Measurements from ENCODE around the gene PRKN. TPM values are rescaled to one million over a fixed set of nuclear protein-coding genes. Genes with fewer than 3 reads are reported as not detected.

Gene PRKN
- total and polyA plus RNA-seq, 9 donors, result 3.0 to 15.0 (median 9.2) TPM

- WGBS, 3 donors, result 79 to 89% (median 86%) methylated on average over 4 of the region's 4 CpGs
- TF ChIP-seq EP300 (IDR thresholded peaks at IDR 0.05), result no peak
- TF ChIP-seq CTCF (IDR thresholded peaks at IDR 0.05), result no peak
- TF ChIP-seq POLR2A (IDR thresholded peaks at IDR 0.05), result no peak
- DNase-seq, result no peak
- Histone ChIP-seq H3K4me3 (no peak overlapping the region), H3K4me1 (ENCODE audit: insufficient read depth) (no peaks in the 10 kb centered on the region), H3K27ac (no peak overlapping the region), H3K27me3 (no peaks in the 10 kb centered on the region), H3K9me3 (no peaks in the 10 kb centered on the region), H3K36me3 (no peaks in the 10 kb centered on the region)
- intact Hi-C loops (cut with DNase I), result no loop called here
Measured at GRCh38 chr6:162313922-162314660, 413.5 kb downstream of the PRKN start.

- no peak overlapping the region for H3K27ac ChIP-seq
- H3K9me3 ChIP-seq, result no peaks in the 10 kb centered on the region
- 81 to 83% (median 81%) methylated on average over 5 of the region's 5 CpGs for WGBS, 3 donors
- H3K36me3 ChIP-seq, result no peaks in the 10 kb centered on the region
- H3K27me3 ChIP-seq, result no peaks in the 10 kb centered on the region
- DNase-seq, result no peak
- H3K4me3 ChIP-seq, result no peak overlapping the region
- H3K4me1 ChIP-seq (ENCODE audit: insufficient read depth), result no peaks in the 10 kb centered on the region
- TF ChIP-seq CTCF (IDR thresholded peaks at IDR 0.05), result no peak
- no peak for TF ChIP-seq EP300 (IDR thresholded peaks at IDR 0.05)
- no peak for TF ChIP-seq POLR2A (IDR thresholded peaks at IDR 0.05)
- intact Hi-C loops (cut with DNase I), result no loop called here
Measured at GRCh38 chr6:162307865-162308264, 419.7 kb downstream of the PRKN start.

GRCh38 chr6:162306616-162307015, 420.9 kb downstream of the PRKN start:
- no peak for DNase-seq

GRCh38 chr6:162301128-162301527, 426.4 kb downstream of the PRKN start:
- no peak overlapping the region for H3K27ac ChIP-seq
- no peaks in the 10 kb centered on the region for H3K9me3 ChIP-seq
- intact Hi-C loops (cut with DNase I), result no loop called here
- H3K4me1 ChIP-seq (ENCODE audit: insufficient read depth), result no peaks in the 10 kb centered on the region
- H3K4me3 ChIP-seq, result no peak overlapping the region
- H3K36me3 ChIP-seq, result no peaks in the 10 kb centered on the region
- 93 to 95% (median 93%) methylated on average over 6 of the region's 6 CpGs for WGBS, 3 donors
- H3K27me3 ChIP-seq, result no peaks in the 10 kb centered on the region
- TF ChIP-seq POLR2A (IDR thresholded peaks at IDR 0.05) (no peak), CTCF (IDR thresholded peaks at IDR 0.05) (no peak), EP300 (IDR thresholded peaks at IDR 0.05) (no peak)
- DNase-seq, result no peak

More at GRCh38 chr6:162306616-162307015, 420.9 kb downstream of the PRKN start:
- Histone ChIP-seq H3K27ac (no peak overlapping the region), H3K4me1 (ENCODE audit: insufficient read depth) (no peaks in the 10 kb centered on the region), H3K4me3 (no peak overlapping the region), H3K9me3 (no peaks in the 10 kb centered on the region), H3K36me3 (no peaks in the 10 kb centered on the region), H3K27me3 (no peaks in the 10 kb centered on the region)
- intact Hi-C loops (cut with DNase I), result no loop called here
- 75 to 90% (median 89%) methylated on average over 7 of the region's 7 CpGs for WGBS, 3 donors
- TF ChIP-seq CTCF (IDR thresholded peaks at IDR 0.05) (no peak), EP300 (IDR thresholded peaks at IDR 0.05) (no peak)
